Testis (tissue), 3 donors: ENCODE data around the gene DLG2. TPM values are rescaled to one million over a fixed set of nuclear protein-coding genes. Genes with fewer than 3 reads are reported as not detected.

Source experiments
- DNase-seq: peaks from one replicate; pipeline ENCODE4 v3.0.0-alpha.2; 2019
- H3K27ac ChIP-seq, 2 donors: fragments of 200-600 bp; sonication (generic); one replicate each; pipeline ENCODE4 v1.5.1; 2019
- H3K27me3 ChIP-seq: fragments of 200-600 bp; sonication (generic); one replicate; pipeline ENCODE4 v1.5.1; 2019
- H3K36me3 ChIP-seq: fragments of 200-600 bp; sonication (generic); one replicate; pipeline ENCODE4 v1.5.1; 2017; ENCODE audit warnings: low read depth; ENCODE audit errors: missing control alignments
- H3K4me1 ChIP-seq: fragments of 200-600 bp; sonication (generic); one replicate; pipeline ENCODE4 v1.5.1; 2019
- H3K4me3 ChIP-seq, 2 donors: fragments of 200-600 bp; sonication (generic); one replicate each; pipeline ENCODE4 v1.5.1; 2017 to 2019
- H3K9me3 ChIP-seq: fragments of 200-600 bp; sonication (generic); one replicate; pipeline ENCODE4 v1.5.1; 2017
- CTCF ChIP-seq, 3 experiments: fragments of 450-650 bp in 2 of 3; fragments of 200-600 bp in 1 of 3; sonication (generic) in 1 of 3; IDR thresholded peaks; one replicate each; pipeline ENCODE4 v1.5.1; 2016 to 2019; ENCODE audit warnings: antibody characterized with exemption in 3 of 3, mild to moderate bottlenecking in 2 of 3, moderate library complexity in 1 of 3
- POLR2A ChIP-seq: fragments of 450-650 bp; IDR thresholded peaks from one replicate; pipeline ENCODE4 v1.6.1; 2017; ENCODE audit warnings: antibody characterized with exemption, mild to moderate bottlenecking, moderate library complexity
- WGBS, 2 donors: methylation state at CpG; one replicate each; pipeline ENCODE4 v1.1.5; 2018; 5-methylcytosine and 5-hydroxymethylcytosine counted together
- intact Hi-C: fragments of 100-400 bp; cut with DNase I; formaldehyde crosslinking; loops from one replicate; pipeline ENCODE4 v1.15.1; 2023; ENCODE audit warnings: low total_unique reads
- polyA plus RNA-seq: library from polyadenylated mRNA; stranded (reverse); fragments of 350-450 nt; fragmentation: Illumina TruSeq; extraction: RNeasy Lipid Tissue Mini Kit (QIAGEN cat#74804); gene quantifications from one replicate; pipeline ENCODE4 v1.2.3, GENCODE V29; 2014; ENCODE audit warnings: low read depth, low replicate concordance; ENCODE audit not compliant: insufficient read depth
- total RNA-seq, 2 donors: library from RNA; depleted of rRNA; stranded (reverse); fragments of >200 nt; gene quantifications; one replicate each; pipeline ENCODE4 v1.2.3, GENCODE V29; 2016

The DLG2 gene
- total and polyA plus RNA-seq, 3 donors from 2014 or later, result 13.8 to 23.0 (median 14.1) TPM

- TF ChIP-seq POLR2A (no peak), CTCF (IDR thresholded peaks at IDR 0.05) (no peak)
- Histone ChIP-seq H3K9me3 (no peaks in the 10 kb centered on the region), H3K4me1 (no peaks in the 10 kb centered on the region), H3K4me3 (no peak overlapping the region), H3K27ac (no peak overlapping the region), H3K36me3 (no peaks in the 10 kb centered on the region), H3K27me3 (no peaks in the 10 kb centered on the region)
- intact Hi-C loops, result no loop called here
- WGBS, 2 donors, result 42 to 62% methylated on average over 1 of the region's 1 CpG
- peak; percentile 20 for DNase-seq
These were observed 725.2 kb downstream of the DLG2 start for GRCh38 chr11:84901991-84902390.

GRCh38 chr11:84899740-84900139, 727.4 kb downstream of the DLG2 start:
- no peak for DNase-seq
- no peak for TF ChIP-seq POLR2A
- no peak for TF ChIP-seq CTCF (IDR thresholded peaks at IDR 0.05)
- H3K4me1 ChIP-seq, result no peaks in the 10 kb centered on the region
- H3K4me3 ChIP-seq, result no peak overlapping the region
- no peak overlapping the region for H3K27ac ChIP-seq
- intact Hi-C loops, result no loop called here
- no peaks in the 10 kb centered on the region for H3K36me3 ChIP-seq
- H3K9me3 ChIP-seq, result no peaks in the 10 kb centered on the region
- no peaks in the 10 kb centered on the region for H3K27me3 ChIP-seq

DNA sequence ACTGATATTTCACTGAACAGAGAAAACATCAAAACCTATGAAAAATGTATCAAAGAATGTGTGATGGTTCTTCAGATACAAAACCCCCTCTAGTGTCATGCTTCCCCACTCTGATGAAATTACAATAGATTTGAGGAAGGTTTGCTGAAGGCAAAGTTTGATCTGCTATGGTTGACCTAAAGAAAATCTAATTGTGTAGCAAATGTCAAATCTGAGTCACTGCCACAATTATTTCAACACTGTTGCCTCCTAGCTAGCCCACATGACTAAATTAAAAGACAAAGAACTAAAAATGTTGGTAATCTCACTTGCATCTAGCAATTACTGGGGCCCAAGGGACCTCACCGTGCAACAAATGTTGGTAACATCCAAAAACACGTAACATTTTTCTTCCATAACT, 728.0 kb downstream of the DLG2 start:
- no peak overlapping the region for H3K4me3 ChIP-seq
- no peaks in the 10 kb centered on the region for H3K36me3 ChIP-seq
- H3K27me3 ChIP-seq, result no peaks in the 10 kb centered on the region
- no peak overlapping the region for H3K27ac ChIP-seq
- 88 to 95% methylated on average over 2 of the region's 2 CpGs for WGBS, 2 donors
- TF ChIP-seq CTCF (IDR thresholded peaks at IDR 0.05) (no peak), POLR2A (no peak)
- no peaks in the 10 kb centered on the region for H3K9me3 ChIP-seq
- no peaks in the 10 kb centered on the region for H3K4me1 ChIP-seq
- no peak for DNase-seq
- intact Hi-C loops, result no loop called here

DNA sequence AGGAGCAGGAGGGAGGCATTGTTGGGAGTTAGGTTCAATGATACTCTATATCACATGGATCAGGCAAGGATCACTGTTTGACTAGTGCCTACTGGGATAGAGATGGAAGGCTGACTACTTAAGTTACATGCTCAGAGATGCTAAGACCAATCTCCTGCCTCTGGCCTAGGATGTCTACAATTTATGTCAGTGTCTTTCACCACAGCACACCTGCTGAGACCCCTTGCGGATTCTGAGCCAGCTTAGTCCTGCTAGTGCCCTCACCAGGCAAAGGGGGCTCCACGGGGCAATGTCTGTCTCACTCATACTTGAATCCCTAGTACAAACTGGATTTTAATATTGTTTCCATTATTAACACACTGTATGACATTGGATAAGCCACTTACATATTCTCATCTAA, 732.5 kb downstream of the DLG2 start:
- no peak overlapping the region for H3K4me3 ChIP-seq
- intact Hi-C loops, result no loop called here
- no peak for DNase-seq
- H3K9me3 ChIP-seq, result no peaks in the 10 kb centered on the region
- no peak overlapping the region for H3K27ac ChIP-seq
- TF ChIP-seq CTCF (IDR thresholded peaks at IDR 0.05) (no peak), POLR2A (no peak)
- no peaks in the 10 kb centered on the region for H3K4me1 ChIP-seq
- no peaks in the 10 kb centered on the region for H3K27me3 ChIP-seq
- H3K36me3 ChIP-seq, result no peaks in the 10 kb centered on the region
- 95 to 100% methylated on average over 2 of the region's 2 CpGs for WGBS, 2 donors

DNA sequence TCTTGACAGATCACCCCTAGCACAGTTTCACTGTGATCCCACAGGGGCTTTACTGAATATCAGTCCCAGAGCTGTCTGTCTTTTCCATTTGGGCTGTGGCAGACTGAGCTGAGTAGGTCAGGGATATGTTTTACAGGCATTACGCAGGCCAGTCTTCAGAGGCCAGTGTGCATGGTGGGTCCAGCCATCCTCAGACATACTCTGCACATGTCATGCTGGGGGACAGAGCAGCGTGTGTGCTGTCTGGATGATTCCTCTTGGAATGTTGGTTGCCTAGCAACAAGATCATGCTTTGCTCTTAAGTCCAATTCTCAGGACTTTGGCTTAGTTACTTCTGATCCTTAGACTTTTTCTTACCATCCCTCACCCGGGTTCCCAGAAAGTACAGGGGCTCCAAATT, 736.5 kb downstream of the DLG2 start:
- no peak for DNase-seq
- H3K36me3 ChIP-seq, result no peaks in the 10 kb centered on the region
- WGBS, 2 donors, result 64% methylated on average over 2 to 3 of the region's 3 CpGs

More for the DNA sequence above, 736.5 kb downstream of the DLG2 start:
- no peak for TF ChIP-seq POLR2A
- no peak for TF ChIP-seq CTCF (IDR thresholded peaks at IDR 0.05)
- Histone ChIP-seq H3K27me3 (no peaks in the 10 kb centered on the region), H3K4me3 (no peak overlapping the region), H3K9me3 (no peaks in the 10 kb centered on the region), H3K4me1 (no peaks in the 10 kb centered on the region), H3K27ac (no peak overlapping the region)
- intact Hi-C loops, result no loop called here
